Activated CD4-positive, alpha-beta T cell treated with anti-CD3 and anti-CD28 coated beads for 48 hours (primary cell): ENCODE measurements around the gene CPED1.
A peak's percentile ranks its signal among the peaks of the same experiment; 100 is the strongest.

Experiments
- DNase-seq: peaks from one replicate; pipeline ENCODE4 v3.0.0-alpha.2; 2020

The CPED1 gene

GRCh38 chr7:120988591-120989256, at the start of gene CPED1:
TSS of gene CPED1 (plus strand) at chr7:120988711. CDS start at chr7:120989622, 911 bp downstream.
- peak; percentile 46 for DNase-seq

- DNase-seq: no peak
Observed at GRCh38 chr7:120939345-120939744, 49.2 kb upstream of the CPED1 start.

DNA sequence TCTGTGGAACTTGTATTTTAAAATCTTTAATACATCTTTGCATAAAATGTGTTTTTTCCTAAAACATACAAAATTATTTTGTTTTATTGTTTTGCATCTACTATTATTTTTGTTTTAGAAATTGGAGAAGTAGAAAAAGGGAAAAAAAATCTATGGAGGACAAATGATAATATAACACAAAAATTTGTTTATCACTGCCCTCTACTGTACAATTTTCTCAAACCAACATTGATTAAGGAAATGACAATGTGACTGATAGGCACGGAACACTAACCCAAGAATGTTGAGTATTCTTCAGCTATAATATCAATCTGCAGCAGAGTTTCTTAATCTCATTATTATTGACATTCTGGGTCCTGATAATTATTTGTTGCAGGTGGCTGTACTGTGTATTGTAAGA, 47.4 kb upstream of the CPED1 start:
- DNase-seq: no peak

GRCh38 chr7:120941856-120942255, 46.7 kb upstream of the CPED1 start:
- DNase-seq: no peak

DNA sequence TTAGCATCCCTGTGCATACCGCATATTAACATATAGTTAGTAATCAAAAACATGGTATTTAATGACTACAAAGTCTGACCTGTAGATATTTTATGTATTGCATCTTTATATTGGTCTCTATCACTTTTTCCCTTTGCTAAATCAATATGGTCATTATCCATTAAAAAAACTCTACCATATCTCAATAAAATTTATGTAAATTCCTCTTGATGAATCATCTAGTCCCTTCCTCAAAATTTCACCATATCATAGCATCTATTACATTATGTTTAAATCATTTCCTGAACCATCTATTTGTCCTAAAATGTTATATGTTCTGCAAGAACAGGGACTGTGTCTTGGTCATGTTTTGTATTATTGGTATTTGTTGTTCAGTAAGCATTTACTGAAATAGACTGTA, 45.6 kb upstream of the CPED1 start:
- no peak for DNase-seq

GRCh38 chr7:120944826-120945562, 43.5 kb upstream of the CPED1 start:
- DNase-seq: no peak

DNA sequence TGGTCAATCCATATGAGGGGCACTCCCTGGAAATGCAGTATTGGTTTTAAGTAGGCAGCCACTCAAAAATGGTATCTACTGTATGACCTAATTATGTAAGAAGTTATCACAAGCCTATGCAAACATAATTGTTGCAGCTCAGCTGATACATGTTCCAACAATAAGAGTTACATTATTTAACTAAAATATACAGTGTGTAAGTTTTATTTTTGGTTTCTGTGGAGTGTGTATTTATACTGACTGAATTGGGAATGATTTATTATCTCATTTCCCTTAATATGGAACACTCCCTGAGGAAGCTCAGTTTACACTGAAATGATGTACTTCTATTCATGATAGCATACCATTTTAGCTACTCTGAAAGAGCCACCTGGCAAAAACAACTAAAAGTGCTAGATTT, 40.5 kb upstream of the CPED1 start:
- DNase-seq: no peak

GRCh38 chr7:120949393-120949911, 39.1 kb upstream of the CPED1 start:
- no peak for DNase-seq

GRCh38 chr7:120949998-120950538, 38.4 kb upstream of the CPED1 start:
- DNase-seq: no peak

DNA sequence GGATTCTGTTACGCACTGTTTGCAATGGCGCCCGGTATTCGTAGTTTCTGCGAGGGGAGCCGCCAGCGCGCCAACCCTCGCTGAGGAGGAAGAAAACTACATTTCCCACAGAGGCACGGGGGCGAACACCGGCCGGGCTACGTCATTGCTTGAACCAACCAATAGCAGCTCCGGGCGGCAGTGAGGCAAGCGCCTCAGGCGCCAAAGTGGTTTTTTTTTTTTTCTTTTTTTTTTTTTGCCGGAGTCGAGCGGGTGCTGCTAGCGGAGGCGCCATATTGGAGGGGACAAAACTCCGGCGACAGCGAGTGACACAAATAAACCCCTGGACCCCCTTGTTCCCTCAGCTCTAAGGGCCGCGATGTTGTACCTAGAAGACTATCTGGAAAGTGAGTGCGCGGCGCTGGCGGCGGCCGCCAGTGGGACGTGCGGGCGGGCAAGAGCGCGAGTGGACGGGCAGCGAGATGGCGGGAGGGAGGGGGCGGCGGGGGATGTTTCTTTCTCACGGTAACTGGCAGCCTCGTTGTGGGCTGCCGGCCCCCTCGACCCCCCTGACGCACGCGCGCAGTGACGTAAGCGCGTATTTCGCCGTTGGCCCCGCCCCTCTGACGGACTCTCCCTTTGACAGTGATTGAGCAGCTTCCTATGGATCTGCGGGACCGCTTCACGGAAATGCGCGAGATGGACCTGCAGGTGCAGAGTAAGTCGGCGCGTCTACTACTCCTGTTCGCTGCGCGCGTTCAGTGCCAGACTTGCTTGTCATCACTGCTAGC, 37.8 kb upstream of the CPED1 start, which contains the start of gene ING3:
Gene ING3, plus strand, starts transcription at position 239 of the 770 bp plus-strand sequence. Its CDS starts 120 bp downstream, at position 359.
- DNase-seq: peak; percentile 96

DNA sequence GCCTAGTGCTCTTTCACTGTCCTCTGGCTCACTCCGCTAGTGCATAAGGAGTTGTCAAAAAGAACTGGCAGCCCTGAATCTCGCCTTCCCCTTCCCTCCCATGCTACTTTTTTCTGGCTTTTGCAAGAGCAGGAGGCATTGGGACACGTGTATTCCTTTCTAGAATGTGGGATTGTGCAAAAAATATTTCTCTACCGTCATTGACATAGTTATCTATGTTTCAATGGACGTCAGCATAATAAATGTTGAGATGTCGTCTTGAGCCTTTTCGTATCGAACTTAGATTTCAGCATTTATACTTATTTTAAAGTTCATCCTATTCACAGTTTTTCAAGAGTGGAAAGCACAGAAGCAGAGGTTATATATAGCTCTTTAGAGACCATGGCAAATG, 37.2 kb upstream of the CPED1 start:
- DNase-seq: no peak

DNA sequence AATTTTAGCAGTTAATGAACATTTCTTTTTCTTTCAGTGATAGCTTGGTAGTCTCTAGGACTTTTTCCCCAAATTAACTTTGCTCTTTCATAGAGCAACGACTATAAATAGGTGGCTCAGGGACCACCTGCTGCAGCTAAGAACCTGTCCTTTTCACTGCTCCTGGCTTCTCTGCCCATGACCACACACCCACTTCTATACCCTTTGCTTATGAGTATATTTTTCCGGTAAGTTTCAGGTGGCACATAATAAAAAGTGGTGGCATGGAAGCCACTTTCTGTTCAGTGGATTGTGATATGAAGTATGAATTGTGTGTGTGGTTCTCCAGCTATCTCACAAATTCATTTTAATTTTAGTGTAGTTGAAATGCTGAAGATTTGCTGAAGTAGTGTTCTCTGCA, 36.7 kb upstream of the CPED1 start:
- no peak for DNase-seq

DNA sequence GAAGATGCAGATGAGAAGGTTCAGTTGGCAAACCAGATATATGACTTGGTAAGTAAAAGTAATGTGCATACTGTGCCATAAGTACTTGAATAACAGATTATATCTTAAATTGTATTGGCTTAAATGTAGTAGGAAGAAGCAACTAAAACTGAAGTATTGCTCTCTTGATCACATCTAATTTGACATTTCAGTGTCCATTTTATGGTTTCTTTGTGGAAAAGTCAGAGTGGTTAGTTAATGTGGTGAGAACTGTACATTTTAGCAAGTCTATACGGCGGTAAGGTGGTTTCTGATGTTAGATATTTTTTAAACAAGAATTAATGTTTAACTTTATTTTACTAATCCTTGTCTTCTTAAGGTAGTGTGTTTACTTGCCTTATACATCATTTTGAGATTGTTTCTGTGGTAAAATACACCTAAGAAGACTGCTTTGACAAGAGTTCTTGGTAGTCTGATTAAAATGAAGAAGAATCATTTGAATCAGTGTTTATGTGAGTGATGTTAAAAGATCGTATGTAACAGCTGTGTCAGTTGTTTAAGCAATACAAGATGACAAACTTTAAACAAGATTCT, 32.8 kb upstream of the CPED1 start:
- DNase-seq: no peak

DNA sequence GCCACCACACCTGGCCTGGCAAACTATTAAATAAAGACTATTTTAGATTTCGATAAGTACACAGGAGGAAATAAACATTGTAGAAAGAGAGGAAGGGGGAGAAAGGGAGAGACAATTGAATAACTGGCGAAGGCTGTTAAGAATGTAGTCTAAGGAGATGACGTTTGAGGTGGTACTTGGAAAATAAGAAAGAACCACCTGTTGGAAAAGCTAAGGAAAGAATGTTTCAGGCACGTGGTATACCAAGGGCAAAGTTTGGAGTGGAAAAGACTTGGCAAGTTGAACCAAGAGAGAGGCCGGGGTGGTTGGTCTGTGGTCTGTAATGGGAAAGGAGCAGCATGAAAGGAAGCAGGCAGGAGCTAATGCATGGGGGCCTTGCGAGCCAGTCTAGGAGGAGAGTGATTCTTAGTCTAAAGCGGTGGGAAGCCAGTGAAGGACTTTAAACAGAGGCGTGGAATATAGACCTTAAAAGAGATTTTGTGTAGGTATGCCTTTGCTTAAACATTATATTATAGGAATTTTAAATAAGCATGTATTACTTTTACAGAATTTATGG, 28.5 kb upstream of the CPED1 start:
- no peak for DNase-seq

DNA sequence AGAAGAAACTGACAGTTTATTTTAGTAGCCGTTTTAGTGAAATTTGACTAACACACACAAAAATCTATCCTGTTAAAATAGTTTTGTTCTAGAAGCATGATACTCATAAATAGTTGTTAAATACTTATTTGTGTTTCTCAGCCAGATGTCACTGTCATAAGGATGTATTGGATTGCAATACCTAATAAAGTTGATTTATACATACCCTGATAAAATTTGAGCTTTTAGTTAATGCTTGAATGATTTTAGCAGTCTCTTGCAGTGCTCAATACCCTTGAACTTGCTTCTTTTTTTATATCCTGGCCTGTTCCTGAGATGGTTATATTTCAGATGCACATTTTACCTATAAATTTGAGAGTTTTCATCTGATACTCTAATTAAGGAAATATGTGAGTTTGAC, 27.8 kb upstream of the CPED1 start:
- no peak for DNase-seq

DNA sequence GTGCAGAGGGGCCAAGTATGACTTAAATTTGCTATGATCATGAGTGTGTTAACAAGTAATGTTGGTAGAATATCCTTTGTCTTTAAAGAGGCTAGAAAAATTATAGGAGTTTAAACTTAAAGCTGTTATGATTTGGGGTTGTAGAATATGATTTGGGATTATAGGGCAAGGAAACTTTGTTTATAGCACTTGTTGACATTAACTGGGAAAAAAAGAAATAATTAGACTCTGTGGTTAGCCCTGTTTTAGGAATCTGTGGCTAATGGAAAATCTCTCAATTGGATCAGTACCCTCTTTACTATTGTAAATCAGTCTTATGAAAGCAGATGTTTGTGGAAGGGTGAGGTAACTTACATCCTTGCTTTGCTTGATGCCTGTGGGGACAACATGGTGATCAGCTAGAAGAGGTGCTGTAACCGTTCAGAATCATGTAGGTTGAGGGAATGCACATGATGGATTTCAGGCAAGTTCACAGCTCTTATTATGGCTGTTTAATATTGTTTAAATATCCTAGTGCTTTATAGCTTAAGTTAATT, 26.8 kb upstream of the CPED1 start:
- DNase-seq: no peak

- no peak for DNase-seq
Observed at GRCh38 chr7:120964088-120964487, 24.4 kb upstream of the CPED1 start.

DNA sequence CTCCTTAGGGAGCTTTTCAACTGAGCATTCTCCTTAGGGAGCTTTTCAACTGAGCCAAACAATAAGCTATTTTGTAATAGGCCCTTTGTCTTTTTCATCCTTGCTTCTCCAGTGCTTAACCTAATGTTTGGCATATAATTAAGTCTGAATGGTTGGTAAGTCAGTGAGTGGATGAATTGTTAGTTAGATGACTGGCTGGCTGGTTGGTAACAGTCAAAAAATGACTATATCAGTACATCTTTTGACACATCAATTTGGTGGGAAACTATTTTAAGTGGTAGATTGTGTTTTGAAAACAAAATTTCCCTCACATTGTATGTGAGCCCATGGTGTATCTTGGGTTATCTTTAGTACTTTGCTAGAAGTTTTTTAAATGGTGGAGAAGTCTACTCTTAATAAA, 21.6 kb upstream of the CPED1 start:
- no peak for DNase-seq

- no peak for DNase-seq
Observed at GRCh38 chr7:120973849-120974248, 14.7 kb upstream of the CPED1 start.

- no peak for DNase-seq
Observed at GRCh38 chr7:120979765-120980499, 8.6 kb upstream of the CPED1 start.

GRCh38 chr7:120981117-120981516, 7.4 kb upstream of the CPED1 start:
- DNase-seq: no peak
